Motor neuron (in vitro differentiated cells): Measurements from ENCODE around the gene VOPP1. TPM values are rescaled to one million over a fixed set of nuclear protein-coding genes. Genes with fewer than 3 reads are reported as not detected.
A peak's percentile ranks its signal among the peaks of the same experiment; 100 is the strongest.

Experiments used
- ATAC-seq, 8 experiments: fragments of 200-7000 bp; cut with Tn5 transposase; replicated peaks in 6 of 8; 2 replicates each; pipeline ENCODE4 v1.8.0; 2021; ENCODE audit warnings: mild to moderate bottlenecking in 8 of 8, moderate library complexity in 8 of 8
- H3K27ac ChIP-seq, 2 donors: fragments of 250-450 bp; sonication (Bioruptor Pico); 2 replicates each; pipeline ENCODE4 v1.9.0; 2021; ENCODE audit warnings: antibody characterized with exemption in 2 of 2, mild to moderate bottlenecking in 2 of 2, moderate library complexity in 1 of 2
- H3K4me1 ChIP-seq, 2 donors: fragments of 250-450 bp; sonication (Bioruptor Pico); replicated peaks in 1 of 2; 2 replicates each; pipeline ENCODE4 v1.6.1; 2021; ENCODE audit warnings: antibody characterized with exemption in 2 of 2, mild to moderate bottlenecking in 2 of 2, moderate library complexity in 1 of 2
- H3K4me3 ChIP-seq, 5 donors: fragments of 250-450 bp; sonication (Bioruptor Pico); 2 replicates each; pipeline ENCODE4 v1.9.0; 2021; ENCODE audit warnings: antibody characterized with exemption in 5 of 5, mild to moderate bottlenecking in 5 of 5, moderate library complexity in 4 of 5
- WGBS, 10 experiments: fragments of 450-650 bp; shearing (Covaris generic); methylation state at CpG; one replicate each; pipeline ENCODE4 v1.0.0; 2022; 5-methylcytosine and 5-hydroxymethylcytosine counted together
- in situ Hi-C, 9 experiments: fragments of 400-800 bp; cut with MboI; loops; one replicate each; pipeline ENCODE4 v1.15.0; 2021; ENCODE audit warnings: low sequenced_read_pairs in 9 of 9, low pct_unique_long_range_greater_than_20kb in 2 of 9; ENCODE audit not compliant: unreplicated experiment in 9 of 9
- total RNA-seq, 8 experiments: library from RNA; unstranded; fragments of 300-600 nt; gene quantifications; 2 replicates each; pipeline versions ENCODE4 v1.2.3 to v1.2.4, GENCODE V29; 2022

The VOPP1 gene
- total RNA-seq, 8 experiments from 2014 or later = 43.9 to 131 (median 56.3) TPM

DNA sequence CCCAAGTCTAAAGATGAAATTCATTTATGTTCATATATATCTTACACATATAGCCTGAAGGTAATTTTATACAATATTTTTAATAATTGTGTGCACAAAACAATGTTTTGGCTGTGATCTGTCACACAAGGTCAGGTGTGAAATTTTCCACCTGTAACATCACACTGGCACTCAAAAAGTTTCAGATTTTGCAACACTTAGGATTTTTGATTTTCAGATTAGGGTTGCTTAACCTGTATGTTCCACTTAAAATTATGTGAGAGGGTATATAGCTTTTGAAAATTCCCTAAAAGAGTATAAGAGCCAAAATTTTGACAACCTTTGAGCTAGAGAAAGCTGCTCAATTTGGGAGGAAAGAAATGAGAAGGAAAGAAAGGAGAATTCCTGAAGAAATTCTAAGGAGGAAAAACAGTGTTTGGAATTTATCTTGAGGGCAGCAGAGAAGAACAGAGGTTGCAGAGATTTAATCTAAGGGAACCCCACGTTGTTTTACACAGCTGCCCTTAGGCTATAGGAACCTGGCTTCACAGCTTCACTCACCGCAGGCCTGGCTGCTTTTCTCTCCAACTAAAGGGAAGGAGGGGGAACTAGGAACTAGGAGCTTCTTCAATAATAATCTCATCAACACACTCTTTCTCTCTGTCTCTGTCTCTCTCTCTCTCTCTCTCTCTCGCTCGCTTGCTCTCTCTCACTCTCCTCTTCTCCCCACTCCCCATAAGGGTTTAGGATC, 8.5 kb downstream of the VOPP1 start:
- peak in 1 of 8 experiments; percentile 41 for ATAC-seq
- no peak overlapping the region for H3K27ac ChIP-seq
- no peak overlapping the region for H3K4me3 ChIP-seq
- WGBS, 10 experiments = 10 to 88% (median 35%) methylated on average over 1 to 4 of the region's 4 CpGs; no CpG with 5 or more reads in 2 of the 10 experiments
- in situ Hi-C loops = loop anchor here in 2 of 9 experiments (25.0 kb wide), 2 partner anchors 101 to 276 kb away; no protein-coding TSS in a partner anchor
- peaks cover 4 to 9% of the 10 kb centered on the region in 2 donors for H3K4me1 ChIP-seq

DNA sequence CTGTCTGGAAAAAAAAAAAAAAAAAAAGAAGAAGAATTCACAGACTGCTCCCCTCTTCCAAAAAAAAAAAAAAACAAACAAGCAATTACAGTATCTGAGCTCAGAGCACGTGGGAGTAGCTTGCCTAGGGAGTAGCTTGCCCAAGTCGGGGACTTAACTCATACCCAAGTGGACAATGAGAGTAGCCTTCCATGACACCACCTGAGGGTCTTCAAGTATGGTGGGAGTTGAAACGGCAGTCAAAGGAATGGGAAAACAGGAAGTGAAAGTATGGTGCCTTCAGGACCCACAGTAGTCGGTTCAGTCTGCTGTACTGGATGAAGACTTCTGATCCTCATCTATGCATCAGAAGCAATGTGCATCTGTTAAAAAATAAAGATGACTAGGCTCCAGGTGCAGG, 10.6 kb downstream of the VOPP1 start:
- peaks cover 12 to 23% of the 10 kb centered on the region in 2 donors for H3K4me1 ChIP-seq
- in situ Hi-C loops = loop anchor here in 2 of 9 experiments (25.0 kb wide), 2 partner anchors 99 to 274 kb away; no protein-coding TSS in a partner anchor
- H3K4me3 ChIP-seq = no peak overlapping the region

DNA sequence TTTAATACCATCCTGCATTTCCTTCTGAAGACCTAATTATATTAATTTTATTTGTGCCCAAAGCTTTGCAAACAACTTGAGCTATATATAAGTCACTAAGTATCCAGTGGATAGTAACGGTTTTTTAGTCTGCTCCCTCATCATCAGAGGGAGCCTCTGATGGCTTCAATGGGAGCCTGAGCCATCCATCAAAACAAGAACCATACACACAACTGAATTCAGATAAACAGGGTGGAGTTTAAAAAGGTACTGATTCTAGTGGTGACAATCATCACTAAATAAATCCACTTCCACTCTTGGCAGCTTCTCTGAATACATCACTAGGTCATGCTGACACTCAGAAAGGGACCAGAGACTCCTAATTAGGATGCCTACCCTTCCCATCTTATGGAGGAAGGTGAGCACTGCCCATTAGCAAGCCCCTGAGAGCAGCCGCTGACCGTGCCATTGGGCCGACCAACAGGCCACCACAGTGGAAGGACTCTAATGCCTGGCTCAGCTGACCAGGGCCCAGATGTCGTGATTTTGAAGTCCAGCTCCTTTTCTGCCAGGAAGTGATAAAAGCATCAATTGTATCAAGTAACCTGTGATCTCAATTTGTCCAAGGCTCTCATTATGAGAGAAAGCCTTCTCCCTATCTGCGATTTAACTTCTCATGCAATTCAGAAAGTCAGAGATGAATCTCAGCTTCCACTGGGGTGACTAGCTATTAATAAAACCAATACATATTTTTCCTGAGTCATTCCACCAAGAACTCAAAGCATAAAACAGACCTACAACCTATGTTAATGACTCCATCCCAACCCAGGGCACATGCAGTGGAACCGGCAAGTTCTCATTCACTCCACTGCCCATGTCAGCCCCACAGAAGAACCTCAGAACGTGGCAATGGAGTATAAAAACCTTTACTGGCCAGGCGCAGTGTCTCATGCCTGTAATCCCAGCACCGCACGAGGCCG, 13.1 kb downstream of the VOPP1 start:
- H3K4me1 ChIP-seq = peaks cover 12 to 36% of the 10 kb centered on the region in 2 donors
- H3K27ac ChIP-seq = no peak overlapping the region
- in situ Hi-C loops = loop anchor here in 2 of 9 experiments (25.0 kb wide), 2 partner anchors 97 to 272 kb away; no protein-coding TSS in a partner anchor
- no peak overlapping the region for H3K4me3 ChIP-seq
- WGBS, 10 experiments = 63 to 93% (median 84%) methylated on average over 2 to 8 of the region's 12 CpGs
- ATAC-seq = no peak

More for the DNA sequence above, 10.6 kb downstream of the VOPP1 start:
- no peak for ATAC-seq
- 80 to 100% (median 95%) methylated on average over 1 to 4 of the region's 4 CpGs; no CpG with 5 or more reads in 1 of the 10 experiments for WGBS, 10 experiments
- no peak overlapping the region for H3K27ac ChIP-seq

DNA sequence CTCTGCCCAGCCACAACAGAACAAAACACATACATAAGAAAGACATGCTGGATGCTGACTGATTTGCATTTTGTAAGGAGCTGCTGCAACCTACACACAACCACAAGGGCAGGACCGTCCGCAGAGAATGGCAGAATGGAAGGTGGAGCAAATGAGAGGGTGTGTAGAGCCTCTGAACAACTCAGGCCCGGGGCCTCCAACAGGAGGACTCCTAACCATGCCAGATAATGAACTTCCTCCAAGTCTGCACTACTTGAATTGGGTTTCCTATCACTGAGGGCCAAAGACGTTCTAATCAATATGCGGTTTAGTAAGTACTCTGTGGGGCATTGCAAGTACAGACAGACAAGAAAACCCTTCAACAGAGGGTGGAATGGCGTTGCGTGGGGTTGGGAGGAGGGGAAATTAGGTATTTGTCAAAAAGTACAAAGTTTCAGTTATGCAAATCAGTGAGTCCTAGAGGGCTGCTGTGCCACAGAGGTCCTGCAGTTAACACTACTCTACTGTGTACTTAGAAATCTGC, 14.6 kb downstream of the VOPP1 start:
- Histone ChIP-seq H3K4me3 (no peak overlapping the region), H3K27ac (no peak overlapping the region), H3K4me1 (peaks cover 21 to 48% of the 10 kb centered on the region in 2 donors)
- WGBS, 10 experiments = 40 to 93% (median 62%) methylated on average over 2 to 7 of the region's 7 CpGs; no CpG with 5 or more reads in 4 of the 10 experiments
- ATAC-seq = peak; percentile 24 to 69 (median 50)
- in situ Hi-C loops = loop anchor here in 2 of 9 experiments (25.0 kb wide), 2 partner anchors 95 to 270 kb away; no protein-coding TSS in a partner anchor

DNA sequence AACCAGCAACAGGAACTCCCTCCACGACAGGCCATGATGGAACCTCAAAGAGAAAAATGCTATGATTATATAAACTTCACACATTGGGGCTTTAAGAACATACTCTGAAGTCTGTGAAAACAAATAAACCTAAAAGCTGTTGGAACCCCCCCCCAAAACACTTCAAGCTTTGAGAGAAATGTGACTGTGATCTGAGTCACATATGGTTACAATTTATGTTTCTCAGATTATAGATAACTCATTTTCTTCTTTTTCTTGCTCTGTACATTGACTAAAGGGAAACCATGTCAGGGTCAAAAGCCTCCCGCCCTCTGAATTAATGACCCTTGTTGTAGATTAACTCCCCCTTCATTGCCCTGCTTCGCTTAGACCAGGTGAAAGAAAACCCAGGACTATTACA, 15.8 kb downstream of the VOPP1 start:
- in situ Hi-C loops = loop anchor here in 2 of 9 experiments (25.0 kb wide), 2 partner anchors 94 to 269 kb away; no protein-coding TSS in a partner anchor
- 40 to 93% (median 79%) methylated on average over 1 to 3 of the region's 3 CpGs; no CpG with 5 or more reads in 3 of the 10 experiments for WGBS, 10 experiments
- no peak overlapping the region for H3K27ac ChIP-seq
- H3K4me1 ChIP-seq = peaks cover 29 to 57% of the 10 kb centered on the region in 2 donors
- no peak for ATAC-seq
- no peak overlapping the region for H3K4me3 ChIP-seq

DNA sequence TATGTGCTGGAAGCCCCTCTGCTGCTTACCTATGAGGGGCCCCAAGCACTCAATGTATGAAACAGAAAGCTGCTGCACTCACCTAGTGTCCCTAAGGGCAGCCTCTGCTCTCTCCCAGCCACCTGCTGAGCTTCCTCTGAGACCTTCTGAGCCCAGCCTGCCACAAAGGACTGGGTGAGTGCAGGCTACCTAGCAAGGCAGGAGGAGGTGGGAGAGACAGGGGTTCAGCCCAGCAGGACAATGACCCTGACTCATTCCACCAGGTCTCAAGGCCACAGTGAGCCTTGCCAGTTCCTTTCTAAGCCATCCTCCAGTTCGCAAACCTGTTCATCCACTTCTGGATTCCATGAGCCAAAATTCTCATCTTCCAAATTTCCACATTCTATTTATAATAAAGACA, 16.3 kb downstream of the VOPP1 start:
- WGBS, 10 experiments = 100% methylated on average over 1 of the region's 1 CpG; no CpG with 5 or more reads in 6 of the 10 experiments
- in situ Hi-C loops = loop anchor here in 2 of 9 experiments (25.0 kb wide), 2 partner anchors 94 to 269 kb away; no protein-coding TSS in a partner anchor
- H3K27ac ChIP-seq = no peak overlapping the region
- no peak for ATAC-seq
- no peak overlapping the region for H3K4me3 ChIP-seq
- peaks cover 29 to 57% of the 10 kb centered on the region in 2 donors for H3K4me1 ChIP-seq

DNA sequence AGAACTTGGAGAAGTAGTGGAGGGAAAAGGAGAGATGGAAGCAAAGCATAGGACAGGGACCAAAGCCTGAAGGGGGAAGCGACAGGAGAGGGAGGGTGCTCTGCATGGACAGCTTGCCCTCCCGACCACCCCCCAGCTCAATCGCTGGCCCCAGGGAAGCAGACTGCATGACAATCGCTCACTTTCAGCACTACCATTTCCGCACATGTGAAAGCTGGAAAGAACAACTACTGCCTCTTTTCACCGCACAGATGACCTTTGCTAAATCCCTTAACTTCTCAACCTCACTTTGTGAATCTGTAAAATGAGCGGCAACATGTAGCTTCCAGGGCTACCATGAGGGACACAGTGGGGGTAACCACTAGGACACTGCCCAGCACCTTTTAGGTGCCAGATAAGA, 17.1 kb downstream of the VOPP1 start:
- in situ Hi-C loops = loop anchor here in 2 of 9 experiments (25.0 kb wide), 2 partner anchors 93 to 268 kb away; no protein-coding TSS in a partner anchor
- H3K4me3 ChIP-seq = no peak overlapping the region
- H3K27ac ChIP-seq = no peak overlapping the region
- H3K4me1 ChIP-seq = peaks cover 29 to 57% of the 10 kb centered on the region in 2 donors
- WGBS, 10 experiments = 52 to 97% (median 62%) methylated on average over 2 to 6 of the region's 7 CpGs; no CpG with 5 or more reads in 5 of the 10 experiments
- no peak for ATAC-seq

DNA sequence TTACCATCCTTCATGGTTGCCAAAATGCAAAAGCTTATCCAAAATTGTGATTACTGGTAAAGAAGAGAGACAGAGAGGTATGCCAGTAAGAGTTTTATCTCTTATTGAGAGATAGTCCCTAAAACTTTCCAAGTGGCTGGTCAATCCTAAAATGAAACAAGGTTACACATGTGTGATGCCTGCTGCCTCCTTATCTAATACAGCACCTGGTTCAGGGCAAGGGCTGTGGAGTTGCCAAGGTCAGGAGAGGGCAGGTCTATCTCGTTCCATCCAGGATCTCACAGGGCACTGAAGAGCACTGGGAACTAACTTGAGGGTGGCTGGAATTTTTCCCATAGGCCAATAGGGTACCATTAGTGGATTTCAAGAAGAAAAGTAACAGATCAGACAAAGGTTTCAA, 18.3 kb downstream of the VOPP1 start:
- ATAC-seq = no peak
- Histone ChIP-seq H3K4me1 (peaks cover 27 to 57% of the 10 kb centered on the region in 2 donors), H3K4me3 (no peak overlapping the region), H3K27ac (no peak overlapping the region)
- in situ Hi-C loops = loop anchor here in 2 of 9 experiments (25.0 kb wide), 2 partner anchors 92 to 267 kb away; no protein-coding TSS in a partner anchor
- 57 to 100% (median 100%) methylated on average over 1 of the region's 1 CpG; no CpG with 5 or more reads in 4 of the 10 experiments for WGBS, 10 experiments

DNA sequence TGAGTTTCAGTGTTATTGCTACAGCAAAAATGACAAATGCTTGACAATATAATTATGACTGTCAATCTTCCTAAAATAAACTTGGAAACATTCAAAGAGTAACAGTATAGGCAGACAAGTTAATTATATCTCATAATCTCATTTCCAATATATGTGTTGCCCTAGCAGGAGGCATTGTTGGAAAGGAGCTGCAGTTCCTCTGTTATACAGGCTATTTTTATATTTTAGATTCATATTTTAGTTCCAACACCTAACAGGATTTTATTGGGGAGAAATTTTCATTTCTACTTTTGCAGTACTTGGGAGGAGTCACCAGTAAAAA, 19.3 kb downstream of the VOPP1 start:
- Histone ChIP-seq H3K4me1 (peaks cover 25 to 50% of the 10 kb centered on the region in 2 donors), H3K4me3 (no peak overlapping the region), H3K27ac (no peak overlapping the region)
- in situ Hi-C loops = loop anchor here in 2 of 9 experiments (25.0 kb wide), 2 partner anchors 91 to 266 kb away; no protein-coding TSS in a partner anchor
- ATAC-seq = no peak

DNA sequence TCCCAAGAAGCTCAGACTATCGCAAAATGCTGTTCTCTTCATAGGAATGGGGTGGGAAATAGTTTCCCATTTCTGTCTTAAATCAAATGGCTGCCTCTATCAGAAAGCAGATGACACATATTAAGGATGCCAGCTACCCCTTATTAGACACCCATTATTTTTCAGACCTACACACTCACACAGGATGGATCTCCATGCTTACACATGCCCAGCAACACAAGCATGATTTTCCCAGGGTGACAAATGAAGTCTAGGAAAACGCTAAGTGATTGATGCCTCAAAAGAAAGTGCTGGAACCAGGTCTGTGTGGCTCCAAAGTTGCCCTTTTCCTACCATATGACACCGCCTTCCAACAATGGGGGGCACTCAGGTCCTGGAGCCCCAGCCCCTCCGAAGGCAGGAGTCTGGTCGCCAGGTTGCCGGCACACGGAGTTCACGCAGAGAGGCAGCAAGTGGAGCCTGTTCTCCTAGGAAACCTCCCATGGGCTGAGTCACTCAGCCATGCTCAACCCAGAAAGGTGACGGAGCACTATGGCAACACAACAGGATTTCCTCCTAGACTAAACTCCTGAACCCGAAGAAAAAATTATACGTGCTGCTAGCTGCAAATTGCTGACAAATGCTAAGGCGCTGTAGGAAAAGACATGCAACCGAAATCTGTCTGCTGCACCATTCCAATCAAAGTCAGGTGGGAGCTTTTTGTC, 19.8 kb downstream of the VOPP1 start:
- peak in 7 of 8 experiments; percentile 59 to 99 (median 97) for ATAC-seq

DNA sequence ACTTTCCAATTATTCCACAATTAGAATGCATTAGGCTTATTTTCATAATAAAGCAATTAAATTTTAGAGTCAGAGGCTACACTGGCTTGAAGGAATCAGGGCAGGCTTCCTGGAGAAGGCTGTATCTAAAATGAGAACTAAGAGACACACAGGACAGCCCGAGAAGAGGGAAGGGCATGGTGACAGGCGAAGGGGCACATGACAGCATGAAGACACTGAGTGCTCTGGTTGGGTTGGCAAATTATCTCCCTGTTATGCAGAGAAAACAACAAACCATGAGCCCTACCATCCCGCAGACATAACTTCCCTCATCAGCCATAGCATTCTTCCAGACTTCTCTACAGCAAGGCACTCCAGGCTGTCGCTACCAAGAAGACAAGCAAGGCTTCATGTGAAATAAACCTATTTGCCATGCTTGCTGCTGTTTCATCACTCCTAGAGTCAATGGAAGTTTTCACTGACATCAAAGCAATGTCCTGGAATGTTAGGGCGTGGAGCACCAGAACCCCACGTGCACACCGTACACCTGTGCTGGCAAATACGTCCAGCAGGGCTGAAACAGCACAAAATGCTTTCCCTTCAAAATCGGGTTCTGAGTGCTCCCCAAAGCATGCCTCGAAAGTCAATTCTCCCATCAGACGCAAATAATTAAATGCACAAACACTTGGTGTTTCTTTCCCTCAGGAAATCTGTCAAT, 21.3 kb downstream of the VOPP1 start:
- peaks cover 17 to 31% of the 10 kb centered on the region in 2 donors for H3K4me1 ChIP-seq
- in situ Hi-C loops = loop anchor here in 2 of 9 experiments (25.0 kb wide), 2 partner anchors 89 to 264 kb away; no protein-coding TSS in a partner anchor
- 63 to 100% (median 93%) methylated on average over 2 to 11 of the region's 11 CpGs; no CpG with 5 or more reads in 1 of the 10 experiments for WGBS, 10 experiments
- no peak overlapping the region for H3K27ac ChIP-seq
- ATAC-seq = no peak
- H3K4me3 ChIP-seq = no peak overlapping the region

More for the DNA sequence above, 19.8 kb downstream of the VOPP1 start:
- WGBS, 10 experiments = 33 to 93% (median 52%) methylated on average over 4 to 10 of the region's 13 CpGs; no CpG with 5 or more reads in 2 of the 10 experiments
- H3K27ac ChIP-seq = peak overlapping the region in 1 of 2 donors; percentile 63
- in situ Hi-C loops = loop anchor here in 2 of 9 experiments (25.0 kb wide), 2 partner anchors 90 to 265 kb away; no protein-coding TSS in a partner anchor
- H3K4me1 ChIP-seq = peaks cover 24 to 46% of the 10 kb centered on the region in 2 donors
- peak overlapping the region in 1 of 5 donors; percentile 14 for H3K4me3 ChIP-seq
